Stimulated activated CD8-positive, alpha-beta memory T cell treated with anti-CD3 and anti-CD28 coated beads, Interleukin-4, amount 100 ng/mL, for 24 hours (primary cell): Measurements from ENCODE around the gene CFHR5.
"Not testable (repeated sequence)": the region's sequence is repeated elsewhere in the genome, so short reads cannot be mapped to it uniquely, and the experiment has no call there.

Experiments
- DNase-seq: peaks from one replicate; pipeline ENCODE4 v3.0.0-alpha.2; 2020; ENCODE audit warnings: low read depth

The CFHR5 gene

GRCh38 chr1:196977278-196977677 lies at the start of gene CFHR5:
Gene CFHR5, plus strand, starts transcription at chr1:196977556. Its CDS starts 109 bp downstream, at chr1:196977665.
- DNase-seq, result no peak

GRCh38 chr1:196932853-196933252 lies 44.5 kb upstream of the CFHR5 start:
- DNase-seq, result not testable (repeated sequence)

- DNase-seq, result no peak
Measured at GRCh38 chr1:196933531-196934189, 43.7 kb upstream of the CFHR5 start.

GRCh38 chr1:196941474-196941873 lies 35.9 kb upstream of the CFHR5 start:
- not testable (repeated sequence) for DNase-seq

- DNase-seq, result not testable (repeated sequence)
Measured at GRCh38 chr1:196943568-196943967, 33.8 kb upstream of the CFHR5 start, which contains the start of gene CFHR2. Gene CFHR2, plus strand, starts transcription at chr1:196943738. Its CDS starts 143 bp downstream, at chr1:196943881.

GRCh38 chr1:196951711-196952394 lies 25.5 kb upstream of the CFHR5 start:
- no peak for DNase-seq

GRCh38 chr1:196954778-196955177 lies 22.6 kb upstream of the CFHR5 start:
- DNase-seq, result no peak

GRCh38 chr1:196955926-196956325 lies 21.4 kb upstream of the CFHR5 start:
- no peak for DNase-seq

- DNase-seq, result no peak
Measured at GRCh38 chr1:196960854-196961253, 16.5 kb upstream of the CFHR5 start.

GRCh38 chr1:196970182-196970581 lies 7.2 kb upstream of the CFHR5 start:
- no peak for DNase-seq

- DNase-seq, result no peak
Measured at GRCh38 chr1:196976278-196976677, 1.1 kb upstream of the CFHR5 start.

GRCh38 chr1:196980859-196981258 lies 3.5 kb downstream of the CFHR5 start:
- DNase-seq, result no peak

GRCh38 chr1:196982247-196982646 lies 4.9 kb downstream of the CFHR5 start:
- not testable (repeated sequence) for DNase-seq

- DNase-seq, result not testable (repeated sequence)
Measured at GRCh38 chr1:196991919-196992651, 14.7 kb downstream of the CFHR5 start.

GRCh38 chr1:196993916-196994315 lies 16.6 kb downstream of the CFHR5 start:
- no peak for DNase-seq

GRCh38 chr1:196997423-196997822 lies 20.1 kb downstream of the CFHR5 start:
- no peak for DNase-seq

- DNase-seq, result no peak
Measured at GRCh38 chr1:197001828-197002227, 24.5 kb downstream of the CFHR5 start.

- no peak for DNase-seq
Measured at GRCh38 chr1:197003132-197003531, 25.8 kb downstream of the CFHR5 start.

- no peak for DNase-seq
Measured at GRCh38 chr1:197008861-197009260, 31.5 kb downstream of the CFHR5 start.

- no peak for DNase-seq
Measured at GRCh38 chr1:197011614-197012013, 34.3 kb downstream of the CFHR5 start.

- no peak for DNase-seq
Measured at GRCh38 chr1:197013234-197013633, 35.9 kb downstream of the CFHR5 start.

- DNase-seq, result no peak
Measured at GRCh38 chr1:197016751-197017150, 39.4 kb downstream of the CFHR5 start.
